Cardiac septum (tissue), 1 donor: Measurements from ENCODE around the gene GATA5. TPM values are rescaled to one million over a fixed set of nuclear protein-coding genes. Genes with fewer than 3 reads are reported as not detected.
"Not testable (repeated sequence)": the region's sequence is repeated elsewhere in the genome, so short reads cannot be mapped to it uniquely, and the experiment has no call there.

Experiments used
- DNase-seq: peaks from one replicate; pipeline ENCODE4 v3.0.0-alpha.2; 2020; ENCODE audit warnings: low spot score
- intact Hi-C: fragments of 100-400 bp; cut with DNase I; formaldehyde crosslinking; loops from one replicate; pipeline ENCODE4 v1.14.0; 2022
- total RNA-seq: library from RNA; stranded (reverse); fragmentation: NEBNext Ultra II Directional; extraction: Animal tissue kit (Norgen Biotek cat#: 25700); gene quantifications from one replicate; pipeline ENCODE4 v1.2.1, GENCODE V29; 2021
- donor health status: DM: no; HTN: no; CAD: no.

Gene GATA5
- total RNA-seq, 1 donor from 2014 or later, result 1.0 TPM

- intact Hi-C loops, result no loop called here
These were observed 30.0 kb downstream of the GATA5 start for GRCh38 chr20:62445553-62446340.

GRCh38 chr20:62444286-62444685 lies 31.5 kb downstream of the GATA5 start:
- intact Hi-C loops, result no loop called here
- DNase-seq, result no peak

More at GRCh38 chr20:62445553-62446340, 30.0 kb downstream of the GATA5 start:
- DNase-seq, result no peak

GRCh38 chr20:62441987-62442539 lies 33.7 kb downstream of the GATA5 start:
- intact Hi-C loops, result no loop called here
- DNase-seq, result no peak

GRCh38 chr20:62439218-62439617 lies 36.6 kb downstream of the GATA5 start:
- intact Hi-C loops, result no loop called here
- no peak for DNase-seq

- intact Hi-C loops, result no loop called here
- no peak for DNase-seq
These were observed 37.9 kb downstream of the GATA5 start for GRCh38 chr20:62437927-62438326.

GRCh38 chr20:62437496-62437895 lies 38.3 kb downstream of the GATA5 start:
- intact Hi-C loops, result no loop called here
- no peak for DNase-seq

- DNase-seq, result no peak
- intact Hi-C loops, result no loop called here
These were observed 39.1 kb downstream of the GATA5 start for GRCh38 chr20:62436692-62437091.

GRCh38 chr20:62433658-62434497 lies 41.9 kb downstream of the GATA5 start:
- DNase-seq, result no peak
- intact Hi-C loops, result no loop called here

- DNase-seq, result no peak
- intact Hi-C loops, result no loop called here
These were observed 44.8 kb downstream of the GATA5 start for GRCh38 chr20:62430866-62431447.

- DNase-seq, result no peak
- intact Hi-C loops, result no loop called here
These were observed 45.4 kb downstream of the GATA5 start for GRCh38 chr20:62430311-62430853.

- intact Hi-C loops, result no loop called here
These were observed 46.1 kb downstream of the GATA5 start for GRCh38 chr20:62429455-62430310.

GRCh38 chr20:62428396-62429295 lies 47.1 kb downstream of the GATA5 start:
- DNase-seq, result no peak
- intact Hi-C loops, result no loop called here

More at GRCh38 chr20:62429455-62430310, 46.1 kb downstream of the GATA5 start:
- DNase-seq, result no peak

- intact Hi-C loops, result no loop called here
- DNase-seq, result no peak
These were observed 47.8 kb downstream of the GATA5 start for GRCh38 chr20:62428002-62428372.

- DNase-seq, result no peak
- intact Hi-C loops, result no loop called here
These were observed 48.4 kb downstream of the GATA5 start, which contains the start of gene RBBP8NL for GRCh38 chr20:62427172-62428001. Gene RBBP8NL, minus strand, starts transcription at chr20:62427539. Its CDS starts 7,892 bp downstream, at chr20:62419647.

GRCh38 chr20:62426699-62427131 lies 49.1 kb downstream of the GATA5 start:
- intact Hi-C loops, result no loop called here
- no peak for DNase-seq

- DNase-seq, intact Hi-C loops: not testable (repeated sequence)
These were observed 49.8 kb downstream of the GATA5 start for GRCh38 chr20:62426059-62426348.
